NB4 (cell line): ENCODE results near the gene TMEFF1.

ENCODE experiments used
- DNase-seq: peaks from one replicate; pipeline ENCODE4 v3.0.0; 2010; ENCODE audit warnings: low read depth
- H3K4me3 ChIP-seq: one replicate; pipeline ENCODE4 v1.5.1; 2011; ENCODE audit warnings: mild to moderate bottlenecking, low read depth, low read length, moderate library complexity
- MYC ChIP-seq: IDR thresholded peaks from 2 replicates; pipeline ENCODE4 v1.6.1; 2011; ENCODE audit warnings: low read depth, low read length
- POLR2A ChIP-seq: IDR thresholded peaks from 2 replicates; pipeline ENCODE4 v1.6.1; 2011; ENCODE audit warnings: mild to moderate bottlenecking; ENCODE audit not compliant: insufficient read length; ENCODE audit errors: extremely low read depth
- TF ChIP-seq, protein P1 (sequence below): IDR thresholded peaks from 2 replicates; pipeline ENCODE4 v1.6.1; 2011; ENCODE audit warnings: low read depth, low read length
- TF ChIP-seq, protein P2 (sequence below): IDR thresholded peaks from one replicate; pipeline ENCODE4 v1.5.1; 2012; ENCODE audit warnings: low read depth, low read length

The TMEFF1 gene

DNA sequence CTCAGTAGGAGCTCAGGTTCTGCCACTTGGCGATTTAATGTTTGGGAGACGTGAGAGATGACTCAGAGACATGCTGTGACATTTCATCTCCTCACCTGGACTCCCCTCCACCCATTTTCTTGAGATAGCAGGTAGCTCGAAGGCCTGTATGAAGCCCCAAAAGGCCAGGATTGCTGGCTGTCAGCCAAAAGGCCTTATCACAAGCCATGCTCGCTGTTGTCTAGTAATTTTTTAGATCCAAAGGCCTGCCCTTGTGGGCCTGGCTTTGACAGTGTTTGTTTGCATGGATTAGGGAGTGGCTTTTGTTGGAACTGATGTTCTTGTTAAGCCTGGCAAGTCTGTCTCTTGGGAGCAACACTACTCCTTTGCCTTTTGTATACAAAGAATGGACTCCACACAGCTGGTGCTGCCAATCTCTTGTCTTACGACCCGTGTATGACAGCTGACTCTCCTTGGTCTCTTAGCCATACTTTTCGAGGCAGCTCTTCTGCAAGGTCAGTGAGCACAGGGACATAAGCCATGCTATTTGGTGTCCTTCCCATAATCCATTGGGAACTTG is 127.7 kb downstream of the TMEFF1 start:
- no peak for DNase-seq
- H3K4me3 ChIP-seq, result no peak overlapping the region
- TF ChIP-seq, protein P1, sequence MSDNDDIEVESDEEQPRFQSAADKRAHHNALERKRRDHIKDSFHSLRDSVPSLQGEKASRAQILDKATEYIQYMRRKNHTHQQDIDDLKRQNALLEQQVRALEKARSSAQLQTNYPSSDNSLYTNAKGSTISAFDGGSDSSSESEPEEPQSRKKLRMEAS, result no peak
- no peak for TF ChIP-seq POLR2A
- no peak for TF ChIP-seq MYC

DNA sequence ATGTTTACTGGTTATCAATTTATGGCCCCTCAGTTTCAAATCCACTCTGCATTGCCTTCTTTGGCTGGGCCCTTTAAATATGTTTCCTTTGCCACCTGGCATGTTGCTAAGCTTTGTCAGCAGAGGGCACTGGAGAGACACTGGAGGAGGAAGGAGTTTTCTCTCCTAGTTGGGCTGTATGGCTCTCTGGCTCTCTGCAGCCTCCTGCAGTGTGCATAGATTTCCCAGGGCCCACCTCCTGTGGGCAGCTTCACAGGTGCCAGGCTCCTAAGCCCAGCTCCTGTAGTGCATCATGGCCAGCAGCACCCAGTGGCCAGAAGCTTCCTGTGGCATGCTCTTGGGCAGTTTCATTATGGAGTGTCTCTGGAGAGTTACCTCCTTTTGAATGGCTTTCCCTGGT is 128.3 kb downstream of the TMEFF1 start:
- H3K4me3 ChIP-seq, result no peak overlapping the region
- TF ChIP-seq MYC, result no peak
- TF ChIP-seq, protein P2, sequence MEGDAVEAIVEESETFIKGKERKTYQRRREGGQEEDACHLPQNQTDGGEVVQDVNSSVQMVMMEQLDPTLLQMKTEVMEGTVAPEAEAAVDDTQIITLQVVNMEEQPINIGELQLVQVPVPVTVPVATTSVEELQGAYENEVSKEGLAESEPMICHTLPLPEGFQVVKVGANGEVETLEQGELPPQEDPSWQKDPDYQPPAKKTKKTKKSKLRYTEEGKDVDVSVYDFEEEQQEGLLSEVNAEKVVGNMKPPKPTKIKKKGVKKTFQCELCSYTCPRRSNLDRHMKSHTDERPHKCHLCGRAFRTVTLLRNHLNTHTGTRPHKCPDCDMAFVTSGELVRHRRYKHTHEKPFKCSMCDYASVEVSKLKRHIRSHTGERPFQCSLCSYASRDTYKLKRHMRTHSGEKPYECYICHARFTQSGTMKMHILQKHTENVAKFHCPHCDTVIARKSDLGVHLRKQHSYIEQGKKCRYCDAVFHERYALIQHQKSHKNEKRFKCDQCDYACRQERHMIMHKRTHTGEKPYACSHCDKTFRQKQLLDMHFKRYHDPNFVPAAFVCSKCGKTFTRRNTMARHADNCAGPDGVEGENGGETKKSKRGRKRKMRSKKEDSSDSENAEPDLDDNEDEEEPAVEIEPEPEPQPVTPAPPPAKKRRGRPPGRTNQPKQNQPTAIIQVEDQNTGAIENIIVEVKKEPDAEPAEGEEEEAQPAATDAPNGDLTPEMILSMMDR, result peak; percentile 80
- DNase-seq, result peak; percentile 60

DNA sequence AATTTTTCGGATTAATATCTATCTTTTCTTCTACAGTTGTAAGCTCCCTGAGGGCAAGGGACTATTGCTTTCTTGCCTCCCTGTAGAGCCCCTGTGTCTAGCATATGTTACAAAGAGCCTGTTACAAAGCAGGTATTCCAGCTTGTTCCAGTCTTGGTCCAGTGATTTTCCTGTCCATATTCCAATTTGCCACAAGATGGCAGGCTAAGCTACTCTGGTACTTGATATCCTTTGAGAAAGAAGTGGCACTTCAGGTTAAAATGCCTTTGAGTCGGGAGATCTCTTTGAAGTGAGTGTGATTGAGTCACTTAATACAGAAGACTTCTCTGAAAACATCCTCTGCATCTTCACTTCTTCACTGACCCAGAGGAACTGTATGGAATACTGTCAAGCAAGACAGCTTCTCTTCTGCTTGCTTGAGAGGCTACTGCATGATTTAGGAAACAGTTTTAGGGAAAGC is 129.4 kb downstream of the TMEFF1 start:
- TF ChIP-seq, protein P2, result peak; percentile 52
- TF ChIP-seq, protein P1, result no peak
- peak; percentile 56 for DNase-seq
- H3K4me3 ChIP-seq, result no peak overlapping the region

DNA sequence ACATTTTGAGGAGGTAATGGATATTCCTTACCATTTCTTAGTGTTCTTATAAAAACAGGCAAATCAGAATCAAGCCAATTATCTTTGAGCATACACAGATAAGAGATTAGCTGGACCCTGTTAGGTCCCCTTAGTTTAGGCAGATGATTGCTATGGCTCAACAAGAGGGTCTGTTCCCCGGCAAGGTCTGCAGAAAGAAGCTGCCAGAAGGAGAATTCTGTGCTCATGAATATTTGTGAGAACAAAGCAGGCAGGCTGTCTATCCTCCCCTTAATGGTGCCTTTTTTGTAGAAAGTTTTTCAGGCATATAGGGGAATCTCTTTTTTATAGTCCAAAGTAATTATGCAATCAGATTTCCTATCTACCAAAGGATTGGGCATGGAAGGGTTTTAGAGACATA is 132.5 kb downstream of the TMEFF1 start:
- no peak overlapping the region for H3K4me3 ChIP-seq
- no peak for DNase-seq
- TF ChIP-seq, protein P1, result no peak
- TF ChIP-seq, protein P2, result no peak
- TF ChIP-seq MYC (no peak), POLR2A (no peak)

DNA sequence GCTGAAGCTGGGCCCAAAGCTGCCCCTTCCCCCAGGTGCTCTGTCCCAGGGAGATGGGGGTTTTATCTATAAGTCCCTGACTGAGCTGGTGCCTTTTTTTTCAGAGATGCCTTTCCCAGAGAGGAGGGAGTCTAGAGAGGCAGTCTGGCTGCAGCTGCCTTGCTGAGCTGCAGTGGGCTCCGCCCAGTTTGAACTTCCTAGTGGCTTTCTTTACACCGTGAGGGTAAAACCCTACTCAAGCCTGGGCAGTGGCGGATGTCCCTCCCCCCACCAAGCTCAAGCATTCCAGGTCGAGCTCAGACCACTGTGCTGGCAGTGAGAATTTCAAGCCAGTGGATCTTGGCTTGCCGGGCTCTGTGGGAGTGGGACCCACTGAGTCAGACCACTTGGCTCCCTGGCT is 146.2 kb downstream of the TMEFF1 start:
- H3K4me3 ChIP-seq, result no peak overlapping the region
- TF ChIP-seq POLR2A (no peak), MYC (no peak)
- TF ChIP-seq, protein P2, result no peak
- TF ChIP-seq, protein P1, result no peak
- no peak for DNase-seq

DNA sequence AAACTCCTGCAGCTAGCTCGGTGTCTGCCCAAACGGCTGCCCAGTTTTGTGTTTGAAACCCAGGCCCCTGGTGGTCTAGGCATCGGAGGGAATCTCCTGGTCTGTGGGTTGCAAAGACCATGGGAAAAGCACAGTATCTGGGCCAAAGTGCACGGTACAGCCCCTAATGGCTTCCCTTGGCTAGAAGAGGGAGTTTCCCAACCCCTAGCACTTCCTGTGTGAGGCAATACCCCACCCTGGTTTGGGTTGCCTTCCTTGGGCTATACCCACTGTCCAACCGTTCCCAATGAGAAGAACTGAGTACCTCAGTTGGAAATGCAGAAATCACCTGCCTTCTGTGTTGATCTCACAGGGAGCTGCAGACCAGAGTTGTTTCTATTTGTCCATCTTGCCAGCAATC is 146.7 kb downstream of the TMEFF1 start:
- peak; percentile 47 for DNase-seq
- no peak overlapping the region for H3K4me3 ChIP-seq
- TF ChIP-seq, protein P2, result no peak
- TF ChIP-seq MYC (no peak), POLR2A (no peak)
- TF ChIP-seq, protein P1, result no peak
